Measurements from ENCODE around the gene CAMK2A.

DNA sequence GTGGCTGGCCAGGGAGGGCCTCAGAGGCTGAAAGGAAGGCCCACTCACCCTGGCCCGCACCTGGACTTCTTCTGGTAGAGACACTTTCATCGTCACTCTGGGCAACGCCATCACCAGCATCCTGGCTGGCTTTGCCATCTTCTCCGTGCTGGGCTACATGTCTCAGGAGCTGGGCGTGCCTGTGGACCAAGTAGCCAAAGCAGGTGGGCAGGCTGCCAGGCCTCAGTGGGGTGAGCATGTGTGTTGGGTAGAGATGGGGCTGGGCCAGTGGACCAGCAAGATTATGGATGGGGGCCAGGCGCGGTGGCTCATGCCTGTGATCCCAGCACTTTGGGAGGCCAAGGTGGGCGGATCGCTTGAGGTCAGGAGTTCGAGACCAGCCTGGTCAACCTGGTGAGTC lies 87.1 kb downstream of the CAMK2A start:
- TF ChIP-seq POLR2A (IDR thresholded peaks at IDR 0.05) (no peak), CTCF (IDR thresholded peaks at IDR 0.05) (no peak), EP300 (IDR thresholded peaks at IDR 0.05; ENCODE audit: low read depth) (no peak), POLR2AphosphoS5 (IDR thresholded peaks at IDR 0.05) (no peak)

Data from transverse colon (tissue), 4 donors.